Liver (tissue), 9 donors: ENCODE measurements around the gene PTCRA. TPM values are rescaled to one million over a fixed set of nuclear protein-coding genes. Genes with fewer than 3 reads are reported as not detected.

Source experiments
- DNase-seq: peaks from one replicate; pipeline ENCODE4 v3.0.0-alpha.2; 2017; ENCODE audit warnings: low spot score
- H3K27ac ChIP-seq, 2 donors: one replicate each; pipeline ENCODE4 v1.7.0; 2013; ENCODE audit warnings: inconsistent platforms in 2 of 2, low read length in 2 of 2, control low read depth in 1 of 2, low read depth in 1 of 2, mild to moderate bottlenecking in 1 of 2
- H3K27me3 ChIP-seq, 4 donors: one replicate each; pipeline versions ENCODE4 v1.6.1 to v1.7.0; 2013; ENCODE audit warnings: low read length in 3 of 4, inconsistent platforms in 1 of 4, mild to moderate bottlenecking in 1 of 4, moderate library complexity in 1 of 4; ENCODE audit not compliant: control insufficient read depth in 4 of 4, insufficient read depth in 4 of 4
- H3K36me3 ChIP-seq, 4 donors: one replicate each; pipeline versions ENCODE4 v1.6.1 to v1.7.0; 2013; ENCODE audit warnings: low read length in 3 of 4, mild to moderate bottlenecking in 3 of 4, low read depth in 1 of 4, moderate library complexity in 1 of 4; ENCODE audit not compliant: control insufficient read depth in 4 of 4, insufficient read depth in 3 of 4
- H3K4me1 ChIP-seq, 4 donors: one replicate each; pipeline versions ENCODE4 v1.6.1 to v1.7.0; 2013; ENCODE audit warnings: low read length in 3 of 4, mild to moderate bottlenecking in 3 of 4, moderate library complexity in 1 of 4; ENCODE audit not compliant: control insufficient read depth in 4 of 4, insufficient read depth in 4 of 4
- H3K4me3 ChIP-seq, 3 donors: one replicate each; pipeline versions ENCODE4 v1.6.1 to v1.7.0; 2013; ENCODE audit warnings: low read length in 3 of 3, control low read depth in 1 of 3, low read depth in 1 of 3, mild to moderate bottlenecking in 1 of 3
- H3K9ac ChIP-seq, 2 donors: one replicate each; pipeline ENCODE4 v1.7.0; 2013; ENCODE audit warnings: low read length in 2 of 2, mild to moderate bottlenecking in 2 of 2, moderate library complexity in 2 of 2, control low read depth in 1 of 2, low read depth in 1 of 2
- H3K9me3 ChIP-seq, 4 donors: one replicate each; pipeline versions ENCODE4 v1.6.1 to v1.7.0; 2013; ENCODE audit warnings: low read length in 3 of 4; ENCODE audit not compliant: control insufficient read depth in 4 of 4
- CTCF ChIP-seq: fragments of 150-350 bp; IDR thresholded peaks from 2 replicates; pipeline ENCODE4 v1.5.1; 2017; ENCODE audit warnings: improper control_type of control experiment, low read depth, low read length; ENCODE audit not compliant: missing input control
- EGR1 ChIP-seq, 2 donors: IDR thresholded peaks; 2 replicates each; pipeline ENCODE4 v1.6.1; 2016 to 2018; ENCODE audit warnings: antibody characterized with exemption in 2 of 2, low read depth in 2 of 2
- FOXA1 ChIP-seq: IDR thresholded peaks from 2 replicates; pipeline ENCODE4 v1.6.1; 2016; ENCODE audit warnings: antibody characterized with exemption
- FOXA2 ChIP-seq: IDR thresholded peaks from 2 replicates; pipeline ENCODE4 v1.6.1; 2016; ENCODE audit warnings: antibody characterized with exemption
- GABPA ChIP-seq, 2 donors: IDR thresholded peaks in 1 of 2; conservative IDR thresholded peaks in 1 of 2; 2 replicates each; pipeline ENCODE4 v1.6.1; 2016; ENCODE audit warnings: antibody characterized with exemption in 2 of 2, mild to moderate bottlenecking in 1 of 2, moderate library complexity in 1 of 2
- HNF4A ChIP-seq, 2 donors: conservative IDR thresholded peaks; 2 replicates each; pipeline ENCODE4 v1.6.1; 2016; ENCODE audit warnings: antibody characterized with exemption in 2 of 2, mild to moderate bottlenecking in 2 of 2
- HNF4G ChIP-seq: IDR thresholded peaks from 2 replicates; pipeline ENCODE4 v1.6.1; 2016; ENCODE audit warnings: antibody characterized with exemption
- JUND ChIP-seq, 2 donors: IDR thresholded peaks; 2 replicates each; pipeline ENCODE4 v1.6.1; 2016; ENCODE audit warnings: antibody characterized with exemption in 2 of 2
- RAD21 ChIP-seq, 2 donors: IDR thresholded peaks; 2 replicates each; pipeline ENCODE4 v1.6.1; 2016; ENCODE audit warnings: antibody characterized with exemption in 2 of 2, mild to moderate bottlenecking in 2 of 2
- REST ChIP-seq: IDR thresholded peaks from 2 replicates; pipeline ENCODE4 v1.6.1; 2016; ENCODE audit warnings: antibody characterized with exemption, mild to moderate bottlenecking
- RXRA ChIP-seq, 2 donors: IDR thresholded peaks; 2 replicates each; pipeline ENCODE4 v1.6.1; 2017 to 2018; ENCODE audit warnings: antibody characterized with exemption in 2 of 2, mild to moderate bottlenecking in 1 of 2
- SP1 ChIP-seq: IDR thresholded peaks from 2 replicates; pipeline ENCODE4 v1.6.1; 2018; ENCODE audit warnings: antibody characterized with exemption, mild to moderate bottlenecking
- TAF1 ChIP-seq: conservative IDR thresholded peaks from 2 replicates; pipeline ENCODE4 v1.6.1; 2016; ENCODE audit warnings: antibody characterized with exemption, mild to moderate bottlenecking
- YY1 ChIP-seq: IDR thresholded peaks from 2 replicates; pipeline ENCODE4 v1.6.1; 2016; ENCODE audit warnings: antibody characterized with exemption, mild to moderate bottlenecking
- WGBS: extraction: QIAGEN DNeasy Blood & Tissue Kit; methylation state at CpG from one replicate; pipeline ENCODE4 v1.1.7; 2013; 5-methylcytosine and 5-hydroxymethylcytosine counted together
- polyA plus RNA-seq, 2 donors: library from polyadenylated mRNA; stranded (reverse) in 1 of 2; unstranded in 1 of 2; fragments of 200-250 nt in 1 of 2; fragments of >200 nt in 1 of 2; fragmentation: Nextera tagmentation in 1 of 2; extraction: Ambion mirVana in 1 of 2; gene quantifications; one replicate each; pipeline versions ENCODE4 v1.2.1 to v1.2.3, GENCODE V29; 2013 to 2015
- total RNA-seq, 2 donors: library from RNA; depleted of rRNA; stranded (reverse); fragments of >200 nt; gene quantifications; one replicate each; pipeline ENCODE4 v1.2.3, GENCODE V29; 2014
- TF ChIP-seq, protein P1 (sequence below): IDR thresholded peaks from 2 replicates; pipeline ENCODE4 v1.6.1; 2016; ENCODE audit warnings: antibody characterized with exemption
- TF ChIP-seq, protein P2 (sequence below): IDR thresholded peaks from 2 replicates; pipeline ENCODE4 v1.6.1; 2016; ENCODE audit warnings: antibody characterized with exemption
- TF ChIP-seq, protein P3 (sequence below): IDR thresholded peaks from 2 replicates; pipeline ENCODE4 v1.6.1; 2016; ENCODE audit warnings: antibody characterized with exemption
- donor health status: healthy.
- donor health status: healthy.
- donor health status: healthy.
- donor health status: healthy.
- donor health status: healthy.

The PTCRA gene
- total and polyA plus RNA-seq, 4 donors, result 0.63 to 1.1 TPM; not detected in 2

- WGBS, result 88% methylated on average over 4 of the region's 4 CpGs
Measured at GRCh38 chr6:42914546-42914945, 1.3 kb upstream of the PTCRA start.

More at GRCh38 chr6:42914546-42914945, 1.3 kb upstream of the PTCRA start:
- TF ChIP-seq SP1, result no peak
- no peak for TF ChIP-seq REST
- TF ChIP-seq YY1, result no peak
- TF ChIP-seq, protein P1, sequence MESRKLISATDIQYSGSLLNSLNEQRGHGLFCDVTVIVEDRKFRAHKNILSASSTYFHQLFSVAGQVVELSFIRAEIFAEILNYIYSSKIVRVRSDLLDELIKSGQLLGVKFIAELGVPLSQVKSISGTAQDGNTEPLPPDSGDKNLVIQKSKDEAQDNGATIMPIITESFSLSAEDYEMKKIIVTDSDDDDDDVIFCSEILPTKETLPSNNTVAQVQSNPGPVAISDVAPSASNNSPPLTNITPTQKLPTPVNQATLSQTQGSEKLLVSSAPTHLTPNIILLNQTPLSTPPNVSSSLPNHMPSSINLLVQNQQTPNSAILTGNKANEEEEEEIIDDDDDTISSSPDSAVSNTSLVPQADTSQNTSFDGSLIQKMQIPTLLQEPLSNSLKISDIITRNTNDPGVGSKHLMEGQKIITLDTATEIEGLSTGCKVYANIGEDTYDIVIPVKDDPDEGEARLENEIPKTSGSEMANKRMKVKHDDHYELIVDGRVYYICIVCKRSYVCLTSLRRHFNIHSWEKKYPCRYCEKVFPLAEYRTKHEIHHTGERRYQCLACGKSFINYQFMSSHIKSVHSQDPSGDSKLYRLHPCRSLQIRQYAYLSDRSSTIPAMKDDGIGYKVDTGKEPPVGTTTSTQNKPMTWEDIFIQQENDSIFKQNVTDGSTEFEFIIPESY, result no peak
- TF ChIP-seq RXRA (IDR thresholded peaks at IDR 0.05), result no peak
- TF ChIP-seq FOXA1, result no peak
- TF ChIP-seq, protein P2, sequence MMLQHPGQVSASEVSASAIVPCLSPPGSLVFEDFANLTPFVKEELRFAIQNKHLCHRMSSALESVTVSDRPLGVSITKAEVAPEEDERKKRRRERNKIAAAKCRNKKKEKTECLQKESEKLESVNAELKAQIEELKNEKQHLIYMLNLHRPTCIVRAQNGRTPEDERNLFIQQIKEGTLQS, result no peak
- TF ChIP-seq JUND (IDR thresholded peaks at IDR 0.05), result no peak
- no peak for TF ChIP-seq EGR1 (IDR thresholded peaks at IDR 0.05; ENCODE audit: low read depth in 2 of 2)
- no peak for TF ChIP-seq RAD21 (IDR thresholded peaks at IDR 0.05)
- no peak for TF ChIP-seq GABPA (IDR thresholded peaks at IDR 0.05 in 1 of 2, conservative IDR thresholded peaks at IDR 0.05 in 1 of 2)
- TF ChIP-seq CTCF, result no peak
- no peak for TF ChIP-seq TAF1
- TF ChIP-seq, protein P3, sequence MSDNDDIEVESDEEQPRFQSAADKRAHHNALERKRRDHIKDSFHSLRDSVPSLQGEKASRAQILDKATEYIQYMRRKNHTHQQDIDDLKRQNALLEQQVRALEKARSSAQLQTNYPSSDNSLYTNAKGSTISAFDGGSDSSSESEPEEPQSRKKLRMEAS, result no peak
- no peak for TF ChIP-seq HNF4A (conservative IDR thresholded peaks at IDR 0.05)
- no peak for TF ChIP-seq HNF4G
- TF ChIP-seq FOXA2, result no peak
- no peak overlapping the region for H3K9ac ChIP-seq
- H3K4me3 ChIP-seq, result no peak overlapping the region
- no peaks in the 10 kb centered on the region for H3K36me3 ChIP-seq
- no peak overlapping the region for H3K27ac ChIP-seq
- no peaks in the 10 kb centered on the region for H3K9me3 ChIP-seq
- H3K27me3 ChIP-seq, result no peaks in the 10 kb centered on the region
- no peak for DNase-seq
- H3K4me1 ChIP-seq, result peaks cover 0 to 6% (median 2%) of the 10 kb centered on the region in 4 donors
